Stimulated activated CD8-positive, alpha-beta memory T cell treated with anti-CD3 and anti-CD28 coated beads, Interleukin-2, amount 100 ng/mL, for 48 hours (primary cell): Measurements from ENCODE around the gene PIAS4.

Experiments
- DNase-seq, 2 donors: peaks; one replicate each; pipeline ENCODE4 v3.0.0-alpha.2; 2020; ENCODE audit warnings: low read depth in 2 of 2

The PIAS4 gene

GRCh38 chr19:3977242-3978143 is 30.0 kb upstream of the PIAS4 start:
- DNase-seq, result no peak

GRCh38 chr19:3978145-3978544 is 29.4 kb upstream of the PIAS4 start:
- no peak for DNase-seq

GRCh38 chr19:3979289-3979673 is 28.3 kb upstream of the PIAS4 start:
- DNase-seq, result no peak

GRCh38 chr19:3979674-3980352 is 27.7 kb upstream of the PIAS4 start:
- DNase-seq, result no peak

- no peak for DNase-seq
These were observed 26.9 kb upstream of the PIAS4 start for GRCh38 chr19:3980353-3981251.

GRCh38 chr19:3981373-3981735 is 26.2 kb upstream of the PIAS4 start:
- DNase-seq, result no peak

- no peak for DNase-seq
These were observed 25.5 kb upstream of the PIAS4 start for GRCh38 chr19:3981736-3982681.

GRCh38 chr19:3982701-3983541 is 24.6 kb upstream of the PIAS4 start:
- no peak for DNase-seq

GRCh38 chr19:3983542-3983914 is 24.0 kb upstream of the PIAS4 start:
- DNase-seq, result no peak

- no peak for DNase-seq
These were observed 23.5 kb upstream of the PIAS4 start for GRCh38 chr19:3983936-3984583.

- DNase-seq, result no peak
These were observed 23.0 kb upstream of the PIAS4 start for GRCh38 chr19:3984584-3984907.

GRCh38 chr19:3984908-3985642 is 22.5 kb upstream of the PIAS4 start, which contains the start of gene EEF2:
Gene EEF2, minus strand, starts transcription at chr19:3985463. Its CDS starts 83 bp downstream, at chr19:3985380.
- peak; percentile 83 to 84 for DNase-seq

GRCh38 chr19:3985643-3986259 is 21.8 kb upstream of the PIAS4 start:
- DNase-seq, result no peak

- DNase-seq, result no peak
These were observed 21.1 kb upstream of the PIAS4 start for GRCh38 chr19:3986260-3987041.

- DNase-seq, result peak; percentile 84
These were observed 19.7 kb upstream of the PIAS4 start for GRCh38 chr19:3987619-3988371.

- DNase-seq, result no peak
These were observed 16.8 kb upstream of the PIAS4 start for GRCh38 chr19:3990815-3991117.

GRCh38 chr19:3995607-3996006 is 11.9 kb upstream of the PIAS4 start:
- no peak for DNase-seq
